Endometrial microvascular endothelial cells (primary cell): ENCODE measurements around the gene MAST4. TPM values are rescaled to one million over a fixed set of nuclear protein-coding genes. Genes with fewer than 3 reads are reported as not detected.

ENCODE experiments used
- in situ Hi-C: cut with HindIII; loops from 2 replicates; pipeline ENCODE4 v1.10.0; 2017; ENCODE audit warnings: low sequenced_read_pairs, low pct_unique_long_range_greater_than_20kb; ENCODE audit errors: inconsistent ontology term
- total RNA-seq: library from RNA; depleted of rRNA; stranded (reverse); fragments of >200 nt; gene quantifications from one replicate; pipeline ENCODE4 v1.2.3, GENCODE V29; 2015; ENCODE audit errors: inconsistent ontology term

The MAST4 gene
- total RNA-seq, 1 donor from 2014 or later = 29.3 TPM

DNA sequence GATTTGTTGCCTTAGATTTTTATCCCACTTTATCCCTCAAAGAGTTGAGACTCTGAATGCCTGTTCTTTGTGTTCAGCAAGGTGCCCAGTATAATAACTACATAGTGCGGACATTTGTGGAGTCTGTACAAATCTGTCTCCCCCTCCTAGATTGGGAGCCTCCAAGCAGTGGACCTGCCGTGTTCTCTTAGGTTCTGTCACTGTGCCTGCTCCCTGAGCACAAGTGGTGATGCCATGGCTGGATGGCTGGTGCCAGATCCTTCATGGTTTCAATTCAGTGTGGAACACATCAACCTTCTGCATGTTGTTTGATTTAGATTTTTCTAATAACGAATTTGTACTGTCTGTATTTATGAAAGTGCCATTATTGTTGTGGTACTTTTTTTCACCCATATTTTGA lies 307.5 kb downstream of the MAST4 start:
- in situ Hi-C loops = no loop called here

DNA sequence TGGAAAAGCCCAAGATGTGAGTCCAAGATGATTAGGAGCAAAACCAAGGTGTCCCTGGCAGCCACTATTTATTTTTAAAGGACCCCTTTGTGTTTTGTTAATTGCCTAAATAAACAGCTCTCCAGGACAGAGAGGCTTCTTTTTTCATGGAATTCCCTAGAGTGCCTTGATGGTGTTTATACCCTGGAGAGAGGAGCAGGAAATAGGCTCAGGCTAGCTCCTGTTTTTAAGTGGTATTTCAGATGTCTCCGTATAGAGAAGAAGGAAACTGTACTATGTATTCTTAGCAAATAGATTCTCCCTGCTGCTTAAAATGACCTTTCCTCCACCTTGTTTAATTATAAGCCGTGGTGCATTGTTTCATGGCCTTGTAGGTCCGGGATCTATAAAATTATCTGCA lies 308.0 kb downstream of the MAST4 start:
- in situ Hi-C loops = no loop called here

DNA sequence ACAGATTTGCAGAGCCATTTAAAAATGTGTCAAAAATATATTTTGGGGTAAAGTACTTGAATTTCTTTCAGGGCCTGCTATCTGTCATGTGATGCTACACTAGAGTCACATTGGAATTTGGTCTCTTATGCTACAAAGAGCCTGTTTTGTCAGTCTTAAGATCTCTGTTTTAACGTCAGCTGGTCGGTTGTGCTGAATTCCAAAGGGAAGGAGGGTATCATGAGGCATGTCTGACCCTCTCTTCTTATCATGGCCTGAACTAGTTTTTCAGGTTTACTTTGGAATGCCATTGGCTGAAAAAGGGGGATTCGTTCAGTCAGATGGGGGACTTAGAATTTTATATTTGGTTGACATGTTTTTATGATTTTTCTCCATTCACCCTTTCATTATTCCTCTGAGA lies 309.8 kb downstream of the MAST4 start:
- in situ Hi-C loops = no loop called here

DNA sequence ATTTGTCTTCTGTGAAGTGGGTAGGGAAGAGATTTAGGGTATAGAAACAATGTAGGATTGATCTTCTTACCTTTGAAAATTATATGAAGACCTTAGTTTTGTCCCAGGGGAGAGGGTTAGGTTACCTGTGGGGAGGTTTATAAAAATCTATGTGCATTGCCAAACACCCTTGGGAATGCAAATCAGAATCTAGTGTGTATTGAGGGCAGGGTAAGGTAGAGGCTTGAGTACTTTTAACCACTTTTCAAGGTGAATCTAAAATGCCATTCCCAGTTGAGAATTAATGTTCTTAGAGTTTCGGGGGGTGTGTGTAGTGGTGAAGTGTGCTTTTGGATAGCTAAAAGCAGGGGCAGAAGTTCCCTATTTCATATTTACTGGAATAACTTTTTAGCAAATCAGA lies 312.0 kb downstream of the MAST4 start:
- in situ Hi-C loops = no loop called here

DNA sequence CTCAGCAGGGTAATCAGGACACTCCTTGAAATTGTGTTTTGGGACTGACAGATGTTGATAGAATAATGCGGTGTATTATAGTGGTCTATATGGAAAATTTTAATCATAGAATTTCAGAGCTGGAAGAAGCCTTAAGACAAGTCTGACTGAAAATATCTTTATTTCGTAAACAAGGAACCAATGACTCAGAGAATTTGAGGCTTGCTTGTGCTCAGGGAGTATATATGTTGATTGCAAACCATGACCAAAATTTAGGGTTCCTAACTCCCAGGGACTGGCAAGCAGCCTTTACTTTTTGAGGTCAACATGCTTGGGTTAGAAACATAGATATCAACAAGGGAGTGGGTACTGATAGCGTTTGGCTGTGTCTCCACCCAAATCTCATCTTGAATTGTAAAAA lies 313.2 kb downstream of the MAST4 start:
- in situ Hi-C loops = no loop called here

- in situ Hi-C loops = no loop called here
Measured at GRCh38 chr5:66912787-66913186, 316.6 kb downstream of the MAST4 start.

DNA sequence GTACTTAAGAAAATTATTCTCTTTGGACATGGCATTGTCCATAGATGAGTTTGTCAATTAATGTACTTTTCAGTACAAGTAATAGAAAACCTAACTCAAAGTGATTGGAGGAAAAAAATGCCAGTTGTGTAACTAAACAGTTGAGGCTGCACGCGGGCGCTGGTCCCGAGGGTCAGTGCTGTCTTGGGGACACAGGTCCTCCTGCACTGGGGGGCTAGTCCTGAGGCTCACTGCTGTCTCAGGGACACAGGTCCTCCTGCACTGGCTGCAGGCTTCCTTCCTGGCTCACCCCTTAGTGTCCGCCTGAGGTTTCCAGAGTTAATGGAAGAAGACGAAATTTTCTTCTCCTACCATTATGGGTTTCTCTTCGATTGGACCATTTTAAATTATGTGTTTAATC lies 319.3 kb downstream of the MAST4 start:
- in situ Hi-C loops = no loop called here

DNA sequence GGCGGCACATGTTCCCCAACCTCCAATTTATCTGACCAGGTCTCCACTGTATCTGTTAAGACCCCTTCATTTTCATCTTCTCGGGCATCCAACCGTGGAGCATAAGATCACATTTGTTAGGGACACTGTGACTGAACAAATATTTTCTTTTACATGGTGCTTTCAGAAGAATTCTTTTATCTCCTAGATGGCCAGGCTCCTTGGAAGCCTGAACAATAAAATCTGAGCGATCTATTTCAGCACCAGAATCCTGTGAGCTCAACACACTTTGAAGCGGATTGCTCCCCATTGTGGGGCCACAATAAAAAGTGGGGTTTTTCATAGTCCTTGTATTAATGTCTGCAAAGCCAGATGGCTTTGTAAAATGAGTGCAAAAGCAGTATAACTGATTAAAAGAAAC lies 326.7 kb downstream of the MAST4 start:
- in situ Hi-C loops = no loop called here

DNA sequence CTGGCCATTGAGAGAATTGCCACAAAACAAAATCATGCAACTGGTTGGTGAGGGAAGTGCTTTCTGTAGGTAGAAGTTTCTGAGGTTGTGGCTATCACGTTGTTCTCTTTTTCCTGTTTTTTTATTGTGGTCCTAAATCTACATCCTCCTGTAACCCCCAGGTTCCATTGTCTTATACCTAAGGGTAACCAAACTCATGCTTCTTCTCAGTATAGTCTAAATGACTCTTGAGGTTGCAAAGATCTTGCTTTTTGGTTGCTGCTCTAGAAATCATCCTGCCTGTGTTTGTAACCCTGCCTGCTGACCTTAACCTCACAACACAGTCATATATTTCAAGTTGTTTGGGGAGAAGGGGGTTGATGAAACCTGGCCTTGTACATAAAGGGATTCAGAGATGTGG lies 327.3 kb downstream of the MAST4 start:
- in situ Hi-C loops = no loop called here

DNA sequence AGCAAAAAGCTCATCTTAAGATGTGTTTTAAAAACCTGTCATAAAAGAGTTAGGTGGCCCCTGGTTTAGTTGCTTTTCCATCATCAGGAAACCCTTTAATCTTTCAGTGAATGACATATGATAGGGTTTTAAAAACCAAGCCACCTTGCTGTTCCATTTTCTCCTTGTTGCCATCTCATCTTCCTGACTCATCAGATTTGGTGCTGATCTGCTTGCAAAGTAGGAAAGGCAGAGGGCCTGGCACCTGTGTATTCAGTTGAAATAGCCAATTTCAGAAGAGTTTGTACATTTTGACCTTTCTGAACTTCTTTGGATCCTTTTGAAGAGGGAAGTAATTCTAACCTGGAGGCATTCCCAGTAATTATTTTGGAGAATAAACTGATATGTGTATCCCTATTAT lies 327.7 kb downstream of the MAST4 start:
- in situ Hi-C loops = no loop called here

DNA sequence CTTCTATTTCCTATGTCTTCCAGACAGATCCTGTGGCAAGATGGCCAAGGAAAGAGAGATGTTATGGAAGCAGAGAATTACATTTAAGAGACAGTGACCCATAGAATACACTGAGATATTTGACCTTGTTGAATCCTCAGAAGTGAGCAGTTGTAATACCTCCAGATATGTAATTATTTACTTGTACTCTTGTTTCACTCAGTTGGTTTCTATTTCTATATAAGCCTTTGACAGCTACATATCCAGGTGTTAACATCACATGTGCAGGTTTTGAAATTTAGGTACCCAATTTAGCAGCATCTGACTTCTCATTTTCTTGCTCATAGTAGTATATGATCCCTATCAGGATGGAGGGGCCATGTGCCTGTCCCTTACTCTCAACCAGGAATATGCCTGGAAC lies 330.9 kb downstream of the MAST4 start:
- in situ Hi-C loops = no loop called here

- in situ Hi-C loops = no loop called here
Measured at GRCh38 chr5:66929281-66929680, 333.1 kb downstream of the MAST4 start.

GRCh38 chr5:66929995-66930394 lies 333.8 kb downstream of the MAST4 start:
- in situ Hi-C loops = no loop called here

DNA sequence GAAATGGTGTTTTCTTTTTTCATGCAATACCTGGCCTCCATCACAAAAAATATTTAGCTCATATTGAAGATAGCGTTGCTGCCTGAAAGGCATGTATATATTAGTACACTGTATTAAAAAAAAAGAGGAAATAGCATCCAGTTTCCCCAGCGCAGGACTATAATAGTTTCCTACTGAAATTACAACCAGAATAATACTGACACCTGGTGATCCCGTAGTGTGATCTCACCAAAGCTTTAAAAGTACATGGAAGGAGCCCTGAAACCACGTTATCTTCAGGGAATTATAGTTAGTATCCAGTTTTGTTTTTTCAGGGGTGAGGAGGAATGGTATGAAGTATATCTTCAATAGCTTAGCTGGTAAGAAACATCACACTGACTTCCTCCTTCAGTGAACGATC lies 335.5 kb downstream of the MAST4 start:
- in situ Hi-C loops = no loop called here

DNA sequence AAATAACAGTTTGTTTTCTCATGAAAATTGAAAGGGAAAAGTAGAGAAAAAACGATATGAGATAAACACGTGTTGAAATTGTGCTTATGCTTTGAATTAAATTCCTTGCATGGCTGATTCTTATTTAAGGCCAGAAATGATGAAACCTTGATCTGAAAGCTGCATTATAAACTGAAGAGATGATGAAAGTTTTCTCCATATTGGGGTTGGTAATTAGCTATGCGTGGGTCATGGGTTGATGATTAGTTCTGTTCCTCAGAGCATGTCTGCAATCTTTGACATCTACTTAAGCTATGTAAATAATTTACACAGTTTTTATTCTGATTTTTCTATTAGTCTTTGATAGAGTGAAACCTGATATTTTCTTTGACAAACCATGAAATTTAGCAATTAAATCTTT lies 336.3 kb downstream of the MAST4 start:
- in situ Hi-C loops = no loop called here

GRCh38 chr5:66933066-66933465 lies 336.9 kb downstream of the MAST4 start:
- in situ Hi-C loops = no loop called here

DNA sequence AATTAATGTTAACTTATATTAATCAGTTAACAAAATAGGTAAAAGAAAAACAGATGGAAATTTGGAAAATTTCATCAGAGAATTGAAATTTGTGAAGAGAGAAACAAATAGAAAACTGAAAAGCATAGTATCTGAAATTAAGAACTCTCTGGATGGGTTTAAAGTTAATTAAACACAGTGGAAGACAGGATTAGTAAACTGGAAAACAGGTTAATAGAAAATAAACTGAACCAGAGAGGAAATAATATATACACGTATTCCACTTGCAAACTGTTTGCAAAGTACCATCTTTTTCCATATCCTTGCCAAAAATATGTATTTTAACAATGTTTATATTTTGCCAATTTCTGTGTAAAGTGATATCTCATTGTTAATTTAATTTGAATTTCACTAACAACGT lies 342.9 kb downstream of the MAST4 start:
- in situ Hi-C loops = no loop called here

DNA sequence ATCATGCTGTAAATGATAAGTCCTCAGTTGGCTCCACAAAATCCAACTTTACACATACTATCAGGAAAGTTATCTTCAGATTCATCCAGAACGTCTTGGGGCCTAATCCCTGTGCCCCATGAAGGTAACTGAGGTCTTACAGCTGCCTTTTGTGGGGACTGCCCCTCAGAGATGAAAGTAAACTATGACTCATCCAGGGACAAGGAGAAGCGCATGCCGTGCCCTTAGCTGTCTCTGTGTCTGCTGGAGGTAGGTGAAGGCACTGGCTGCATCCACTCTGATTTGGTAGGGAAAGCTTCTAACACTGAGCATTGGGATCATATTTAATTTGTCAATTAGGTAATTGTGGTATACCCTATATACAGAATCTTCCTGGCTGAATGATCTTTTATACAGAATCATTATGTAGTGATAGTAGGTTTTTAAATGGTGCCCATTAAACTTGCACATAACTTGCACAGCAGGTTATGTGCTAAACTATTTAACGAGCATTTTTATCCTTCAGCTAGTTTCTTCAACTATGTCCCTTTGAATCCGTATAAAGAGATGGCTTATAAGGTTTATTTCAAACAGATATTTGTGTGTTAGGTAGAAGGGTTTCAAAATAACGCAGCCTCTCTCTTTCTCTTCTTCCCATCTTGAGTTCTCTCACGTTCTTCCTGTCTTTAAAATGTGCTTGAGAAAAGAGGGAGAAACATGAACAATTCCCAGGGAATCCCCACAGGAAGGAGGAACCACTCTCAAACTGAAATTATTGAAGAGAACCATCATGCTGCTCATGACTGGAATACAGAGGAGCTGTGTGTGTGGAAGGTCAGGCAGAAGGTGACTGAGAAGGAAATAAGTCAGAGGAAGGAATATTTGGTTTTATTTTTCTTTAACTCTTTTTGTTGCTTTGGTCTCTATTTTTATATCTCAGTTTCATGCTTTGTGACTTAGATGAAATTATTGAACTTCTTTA lies 349.5 kb downstream of the MAST4 start:
- in situ Hi-C loops = no loop called here

DNA sequence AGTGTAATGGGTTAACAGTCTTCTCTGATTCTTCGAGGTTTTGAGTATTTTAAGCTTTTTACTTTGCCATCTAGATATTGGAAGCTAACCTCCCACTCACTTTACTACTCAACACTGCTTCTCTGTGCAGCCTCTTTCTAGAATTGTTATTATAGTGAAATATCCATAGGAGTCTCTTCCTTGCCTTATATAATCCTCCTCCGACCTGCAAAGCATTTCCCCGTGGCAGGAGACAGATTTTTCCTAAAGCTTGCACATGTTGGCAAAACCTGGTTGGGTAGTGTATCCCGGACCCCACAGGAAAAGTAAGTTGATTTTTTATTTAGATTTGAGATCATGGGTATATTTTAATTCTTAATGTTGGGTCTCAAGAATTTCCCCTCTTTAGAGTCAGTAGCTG lies 351.3 kb downstream of the MAST4 start:
- in situ Hi-C loops = no loop called here

GRCh38 chr5:66949066-66949465 lies 352.9 kb downstream of the MAST4 start:
- in situ Hi-C loops = no loop called here

- in situ Hi-C loops = no loop called here
Measured at GRCh38 chr5:66952153-66952552, 356.0 kb downstream of the MAST4 start.
